Parathyroid adenoma (tissue), 2 donors: ENCODE measurements around the gene TGFBR3L.

ENCODE experiments used
- H2AFZ ChIP-seq: fragments of 300-600 bp; sonication (generic); one replicate; pipeline ENCODE4 v1.7.0; 2017; ENCODE audit warnings: antibody characterized with exemption, mild to moderate bottlenecking
- H3K27ac ChIP-seq: fragments of 300-600 bp; sonication (generic); one replicate; pipeline ENCODE4 v1.7.0; 2017
- H3K27me3 ChIP-seq: fragments of 300-600 bp; sonication (generic); one replicate; pipeline ENCODE4 v1.7.0; 2017; ENCODE audit warnings: low read length; ENCODE audit not compliant: control insufficient read depth, insufficient read depth
- H3K36me3 ChIP-seq: fragments of 300-600 bp; sonication (generic); one replicate; pipeline ENCODE4 v1.7.0; 2017; ENCODE audit warnings: low read length; ENCODE audit not compliant: control insufficient read depth, insufficient read depth
- H3K4me1 ChIP-seq: fragments of 300-600 bp; sonication (generic); one replicate; pipeline ENCODE4 v1.7.0; 2017; ENCODE audit warnings: control low read depth
- H3K4me2 ChIP-seq: fragments of 300-600 bp; sonication (generic); one replicate; pipeline ENCODE4 v1.7.0; 2017; ENCODE audit warnings: low read length
- H3K4me3 ChIP-seq: fragments of 300-600 bp; sonication (generic); one replicate; pipeline ENCODE4 v1.7.0; 2017; ENCODE audit warnings: low read depth, low read length
- H3K79me2 ChIP-seq: fragments of 300-600 bp; sonication (generic); one replicate; pipeline ENCODE4 v1.7.0; 2017; ENCODE audit warnings: control low read depth
- H3K9ac ChIP-seq: fragments of 300-600 bp; sonication (generic); one replicate; pipeline ENCODE4 v1.7.0; 2017; ENCODE audit warnings: mild to moderate bottlenecking
- H3K9me3 ChIP-seq: fragments of 300-600 bp; sonication (generic); one replicate; pipeline ENCODE4 v1.7.0; 2017; ENCODE audit warnings: low read length; ENCODE audit not compliant: control insufficient read depth
- CTCF ChIP-seq: fragments of 300-600 bp; sonication (generic); IDR thresholded peaks from one replicate; pipeline ENCODE4 v1.7.0; 2017; ENCODE audit warnings: antibody characterized with exemption, mild to moderate bottlenecking
- donor health status: primary hyperparathyroidism.

The TGFBR3L gene

DNA sequence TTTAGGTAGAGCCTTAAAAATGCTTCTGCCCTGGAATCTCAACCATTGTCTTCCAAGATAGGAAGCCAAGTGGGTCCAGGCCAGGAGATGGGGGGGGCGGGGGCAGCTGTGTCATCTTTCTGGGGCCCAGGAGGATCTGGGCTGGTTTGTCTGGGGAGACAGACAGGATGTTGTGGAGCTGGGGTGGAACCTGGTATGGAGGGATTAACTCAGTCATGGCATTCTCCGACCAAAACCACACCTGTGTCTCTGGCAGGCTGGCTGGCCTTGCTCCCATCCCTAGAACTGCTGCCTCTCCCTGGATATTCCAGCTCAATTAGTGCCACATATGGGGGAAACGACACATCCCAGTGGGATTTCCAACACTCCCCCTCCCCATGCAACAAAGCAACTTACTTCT, 13.7 kb upstream of the TGFBR3L start:
- no peak overlapping the region for H3K9ac ChIP-seq
- H3K4me1 ChIP-seq: peaks cover 17% of the 10 kb centered on the region
- no peaks in the 10 kb centered on the region for H3K9me3 ChIP-seq
- H3K36me3 ChIP-seq: no peaks in the 10 kb centered on the region
- no peak overlapping the region for H3K4me3 ChIP-seq
- no peaks in the 10 kb centered on the region for H3K27me3 ChIP-seq
- H2AFZ ChIP-seq: no peak overlapping the region
- peaks cover 18% of the 10 kb centered on the region for H3K79me2 ChIP-seq
- no peak overlapping the region for H3K27ac ChIP-seq
- TF ChIP-seq CTCF: no peak
- H3K4me2 ChIP-seq: no peak overlapping the region

DNA sequence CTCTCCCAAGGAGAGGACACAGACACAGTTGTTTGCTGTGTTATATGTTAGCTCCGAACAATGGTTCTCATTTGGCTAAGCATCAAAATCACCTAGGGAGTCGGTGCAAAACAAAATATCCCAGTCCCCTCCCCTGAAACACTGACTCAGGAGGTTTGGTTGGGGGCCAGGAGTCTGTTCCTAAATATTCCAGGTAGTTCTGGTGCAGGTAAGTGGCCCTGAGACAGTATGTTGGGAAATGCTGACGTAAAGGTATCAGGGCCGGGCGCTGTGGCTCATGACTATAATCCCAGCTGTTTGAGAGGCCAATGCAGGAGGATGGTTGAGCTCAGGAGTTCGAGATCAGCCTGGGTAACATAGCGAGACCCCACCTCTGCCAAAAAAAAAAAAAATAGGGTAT, 13.3 kb upstream of the TGFBR3L start:
- Histone ChIP-seq H3K36me3 (no peaks in the 10 kb centered on the region), H3K4me1 (peaks cover 20% of the 10 kb centered on the region), H3K79me2 (peaks cover 22% of the 10 kb centered on the region), H3K9me3 (no peaks in the 10 kb centered on the region), H2AFZ (no peak overlapping the region), H3K4me2 (no peak overlapping the region), H3K27me3 (no peaks in the 10 kb centered on the region), H3K27ac (no peak overlapping the region), H3K9ac (no peak overlapping the region), H3K4me3 (no peak overlapping the region)
- no peak for TF ChIP-seq CTCF

- no peak for TF ChIP-seq CTCF
- H3K27me3 ChIP-seq: no peaks in the 10 kb centered on the region
- peak overlapping the region; percentile 66 for H3K27ac ChIP-seq
- H3K4me3 ChIP-seq: peak overlapping the region; percentile 94
- no peaks in the 10 kb centered on the region for H3K9me3 ChIP-seq
- no peaks in the 10 kb centered on the region for H3K36me3 ChIP-seq
- H2AFZ ChIP-seq: peak overlapping the region; percentile 87
- H3K4me1 ChIP-seq: peaks cover 20% of the 10 kb centered on the region
- H3K79me2 ChIP-seq: peaks cover 34% of the 10 kb centered on the region
- peak overlapping the region; percentile 87 for H3K4me2 ChIP-seq
- H3K9ac ChIP-seq: no peak overlapping the region
Measured at GRCh38 chr19:7902796-7903243, 11.8 kb upstream of the TGFBR3L start.

DNA sequence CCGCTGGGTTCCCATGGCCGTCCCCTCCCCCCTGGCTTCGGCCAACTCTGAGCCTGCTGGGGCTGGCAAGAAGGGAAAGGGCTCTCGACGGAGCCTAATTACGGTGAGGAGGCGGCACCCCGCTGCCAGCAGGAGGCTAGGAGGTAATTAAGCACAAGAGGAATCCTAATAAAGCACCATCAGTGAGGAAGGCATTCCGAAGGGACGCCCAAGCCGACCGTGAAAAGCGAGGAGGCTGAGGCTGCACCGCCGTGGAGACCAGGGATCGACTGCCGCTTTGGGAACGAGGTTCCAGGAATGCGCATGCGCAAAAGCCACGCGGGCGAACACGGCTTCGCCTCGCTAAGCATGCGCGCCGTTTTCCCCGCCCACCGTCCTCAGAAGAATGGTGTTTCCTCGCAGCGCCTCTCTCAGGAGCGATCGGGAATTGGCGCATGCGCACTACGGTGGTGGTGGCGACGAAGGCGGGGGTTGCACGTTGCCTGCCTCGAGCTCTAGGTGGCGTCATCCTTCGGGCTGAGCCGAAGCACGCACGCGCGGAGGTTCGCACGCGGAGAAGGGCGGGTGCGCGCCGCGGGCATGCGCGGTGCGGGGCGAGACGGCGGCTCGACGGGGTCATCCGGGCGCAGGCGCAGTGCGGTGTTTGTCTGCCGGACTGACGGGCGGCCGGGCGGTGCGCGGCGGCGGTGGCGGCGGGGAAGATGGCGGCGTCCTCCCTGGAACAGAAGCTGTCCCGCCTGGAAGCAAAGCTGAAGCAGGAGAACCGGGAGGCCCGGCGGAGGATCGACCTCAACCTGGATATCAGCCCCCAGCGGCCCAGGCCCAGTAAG, 11.2 kb upstream of the TGFBR3L start, which contains the start of gene MAP2K7:
TSS of gene MAP2K7 (plus strand) at position 634 of the 830 bp plus-strand sequence. CDS start at position 702, 68 bp downstream.
- Histone ChIP-seq H3K27me3 (no peaks in the 10 kb centered on the region), H3K4me3 (peak within 1 kb of the TSS; percentile 94), H3K9ac (peak within 1 kb of the TSS; percentile 57), H3K79me2 (peaks cover 34% of the 10 kb centered on the region), H3K36me3 (no peaks in the 10 kb centered on the region), H3K4me1 (peaks cover 20% of the 10 kb centered on the region), H3K27ac (peak within 1 kb of the TSS; percentile 66), H3K9me3 (no peaks in the 10 kb centered on the region), H2AFZ (peak within 1 kb of the TSS; percentile 87), H3K4me2 (peak within 1 kb of the TSS; percentile 99)
- TF ChIP-seq CTCF: peak; percentile 85
